ENCODE measurements around the gene IGF2R.

Gene IGF2R

GRCh38 chr6:160128125-160128683 lies 159.3 kb downstream of the IGF2R start:
- no peaks in the 10 kb centered on the region for H3K36me3 ChIP-seq (ENCODE audit: control insufficient read depth, low read length)
- no peaks in the 10 kb centered on the region for H3K9me2 ChIP-seq (replicated peaks; ENCODE audit: control insufficient read depth, low read length)
- H3K27ac ChIP-seq (ENCODE audit: low read depth, low read length) = no peak overlapping the region
- H3K4me1 ChIP-seq (ENCODE audit: control insufficient read depth, low read length) = no peaks in the 10 kb centered on the region
- H3K9me3 ChIP-seq (ENCODE audit: control insufficient read depth, insufficient read depth, low read length) = no peaks in the 10 kb centered on the region
- H3F3A ChIP-seq (ENCODE audit: control insufficient read depth, insufficient read depth) = no peaks in the 10 kb centered on the region
- no peaks in the 10 kb centered on the region for H3K79me2 ChIP-seq (ENCODE audit: control insufficient read depth, low read length)
- H3K27me3 ChIP-seq (ENCODE audit: control insufficient read depth, low read length) = no peaks in the 10 kb centered on the region
- H3K4me3 ChIP-seq (ENCODE audit: low read length) = no peak overlapping the region
- TF ChIP-seq CTCF (IDR thresholded peaks at IDR 0.05; ENCODE audit: low read depth, low read length, poor library complexity, severe bottlenecking) = no peak
- TF ChIP-seq EZH2phosphoT487 (IDR thresholded peaks at IDR 0.05; ENCODE audit: borderline replicate concordance, low read length) = no peak
- H4K20me1 ChIP-seq (ENCODE audit: control insufficient read depth, insufficient read depth, low read depth, low read length) = no peaks in the 10 kb centered on the region
- H3K4me2 ChIP-seq (ENCODE audit: low read length) = no peak overlapping the region

DNA sequence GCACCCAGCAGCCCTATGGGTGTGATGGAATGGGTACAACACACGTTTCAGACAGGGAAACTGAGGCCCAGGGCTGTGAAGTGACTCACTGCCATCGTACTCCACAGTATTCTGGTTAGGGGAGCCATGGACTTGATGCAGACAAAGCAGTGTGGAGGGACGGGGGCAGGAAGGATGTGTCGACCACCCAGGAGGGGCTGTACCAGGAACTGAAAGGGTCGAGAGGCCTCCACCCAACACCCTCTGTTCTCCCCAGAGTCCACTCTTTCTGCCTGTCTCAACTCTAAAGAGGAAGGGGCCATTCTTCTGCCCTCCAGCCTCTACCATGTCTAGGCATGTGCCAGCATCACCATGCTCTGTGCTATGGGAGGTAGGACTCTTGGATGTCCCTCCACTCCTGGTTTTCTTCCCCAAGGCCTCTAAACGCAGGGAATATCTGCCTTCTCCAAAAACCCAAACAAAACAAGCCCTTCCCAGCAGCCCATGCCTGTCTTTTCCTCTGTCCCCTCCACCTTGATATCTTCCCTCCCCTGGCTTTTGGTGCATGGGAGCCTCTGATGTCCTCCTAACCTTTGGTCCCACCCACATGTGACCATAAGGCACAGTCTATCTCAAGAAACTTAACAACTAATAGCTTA lies 160.1 kb downstream of the IGF2R start:
- no peaks in the 10 kb centered on the region for H3K9me3 ChIP-seq (ENCODE audit: control insufficient read depth, insufficient read depth, low read length)
- TF ChIP-seq CTCF (IDR thresholded peaks at IDR 0.05; ENCODE audit: low read depth, low read length, poor library complexity, severe bottlenecking) = no peak
- no peak for TF ChIP-seq EZH2phosphoT487 (IDR thresholded peaks at IDR 0.05; ENCODE audit: borderline replicate concordance, low read length)
- H3K79me2 ChIP-seq (ENCODE audit: control insufficient read depth, low read length) = no peaks in the 10 kb centered on the region
- H3K4me3 ChIP-seq (ENCODE audit: low read length) = no peak overlapping the region
- no peaks in the 10 kb centered on the region for H3K36me3 ChIP-seq (ENCODE audit: control insufficient read depth, low read length)
- no peaks in the 10 kb centered on the region for H3K9me2 ChIP-seq (replicated peaks; ENCODE audit: control insufficient read depth, low read length)
- no peaks in the 10 kb centered on the region for H3K27me3 ChIP-seq (ENCODE audit: control insufficient read depth, low read length)
- no peak overlapping the region for H3K4me2 ChIP-seq (ENCODE audit: low read length)
- H4K20me1 ChIP-seq (ENCODE audit: control insufficient read depth, insufficient read depth, low read depth, low read length) = no peaks in the 10 kb centered on the region
- H3K27ac ChIP-seq (ENCODE audit: low read depth, low read length) = no peak overlapping the region
- H3F3A ChIP-seq (ENCODE audit: control insufficient read depth, insufficient read depth) = no peaks in the 10 kb centered on the region
- no peaks in the 10 kb centered on the region for H3K4me1 ChIP-seq (ENCODE audit: control insufficient read depth, low read length)

DNA sequence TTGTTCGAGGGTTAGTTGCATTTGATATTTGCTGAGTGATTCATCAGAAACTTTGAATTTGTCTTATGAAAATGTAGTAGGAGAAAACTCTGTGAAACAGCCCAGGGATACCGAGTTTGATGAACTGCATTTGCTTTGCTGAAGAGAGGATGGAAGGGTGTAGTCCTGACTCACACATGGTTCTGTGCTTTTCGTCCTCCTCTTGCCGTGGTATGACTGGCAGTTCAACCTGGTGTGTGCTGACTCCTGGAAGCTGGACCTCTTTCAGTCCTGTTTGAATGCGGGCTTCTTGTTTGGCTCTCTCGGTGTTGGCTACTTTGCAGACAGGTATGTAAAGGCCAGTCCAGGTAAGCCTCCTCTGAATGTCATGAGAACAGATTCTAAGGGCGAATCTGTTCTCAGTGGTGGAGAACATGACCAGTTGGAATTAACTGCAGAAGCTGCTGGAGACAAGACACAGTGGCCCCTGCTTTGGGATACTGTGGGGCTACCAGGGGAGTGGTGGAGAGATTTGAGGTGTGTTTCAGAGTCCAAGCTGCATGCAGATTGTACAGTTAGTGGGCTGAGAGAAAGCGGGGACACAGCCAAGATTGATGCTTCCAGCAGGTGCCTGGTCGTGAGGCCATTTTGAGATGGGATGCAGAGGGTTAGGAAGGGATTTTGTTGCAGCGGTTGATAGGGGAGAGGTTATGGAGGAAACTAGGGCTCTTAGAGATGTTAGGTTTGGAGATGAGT lies 161.2 kb downstream of the IGF2R start:
- H3K27me3 ChIP-seq (ENCODE audit: control insufficient read depth, low read length) = no peaks in the 10 kb centered on the region
- H4K20me1 ChIP-seq (ENCODE audit: control insufficient read depth, insufficient read depth, low read depth, low read length) = no peaks in the 10 kb centered on the region
- no peaks in the 10 kb centered on the region for H3K36me3 ChIP-seq (ENCODE audit: control insufficient read depth, low read length)
- H3K27ac ChIP-seq (ENCODE audit: low read depth, low read length) = no peak overlapping the region
- TF ChIP-seq CTCF (IDR thresholded peaks at IDR 0.05; ENCODE audit: low read depth, low read length, poor library complexity, severe bottlenecking) (no peak), EZH2phosphoT487 (IDR thresholded peaks at IDR 0.05; ENCODE audit: borderline replicate concordance, low read length) (no peak)
- no peaks in the 10 kb centered on the region for H3K9me3 ChIP-seq (ENCODE audit: control insufficient read depth, insufficient read depth, low read length)
- H3K4me2 ChIP-seq (ENCODE audit: low read length) = no peak overlapping the region
- no peaks in the 10 kb centered on the region for H3K9me2 ChIP-seq (replicated peaks; ENCODE audit: control insufficient read depth, low read length)
- H3F3A ChIP-seq (ENCODE audit: control insufficient read depth, insufficient read depth) = no peaks in the 10 kb centered on the region
- no peaks in the 10 kb centered on the region for H3K4me1 ChIP-seq (ENCODE audit: control insufficient read depth, low read length)
- H3K4me3 ChIP-seq (ENCODE audit: low read length) = no peak overlapping the region
- H3K79me2 ChIP-seq (ENCODE audit: control insufficient read depth, low read length) = no peaks in the 10 kb centered on the region
